HEK293 (cell line): Measurements from ENCODE around the gene PABPN1.
A peak's percentile ranks its signal among the peaks of the same experiment; 100 is the strongest.

Source experiments
- CTCF ChIA-PET: fragments of 350-600 bp; formaldehyde crosslinking; extraction: SDS; loops from one replicate; lab custom pipeline; 2021; ENCODE audit warnings: antibody characterized with exemption; lab: Yijun Ruan, JAX
- POLR2A ChIA-PET: fragments of 300-600 bp; formaldehyde crosslinking; extraction: SDS; loops from one replicate; lab custom pipeline; 2020; ENCODE audit warnings: antibody characterized with exemption, inconsistent platforms; lab: Yijun Ruan, JAX
- H3K27ac ChIP-seq: fragments of 200-500 bp; sonication (Bioruptor generic); 2 replicates; pipeline ENCODE4 v1.5.1; 2014; ENCODE audit warnings: low read depth, low read length, control low read depth, inconsistent platforms; ENCODE audit errors: extremely low read depth
- H3K36me3 ChIP-seq, 2 experiments: fragments of 200-500 bp in 1 of 2; sonication (Bioruptor generic) in 1 of 2; 1 replicate in 1 of 2; 2 replicates in 1 of 2; pipeline ENCODE4 v1.5.1; 2014 to 2017; ENCODE audit warnings: inconsistent platforms in 2 of 2, low read length in 2 of 2; ENCODE audit not compliant: control insufficient read depth in 2 of 2, insufficient read depth in 1 of 2
- H3K4me1 ChIP-seq: fragments of 200-500 bp; sonication (Bioruptor generic); 2 replicates; pipeline ENCODE4 v1.5.1; 2014; ENCODE audit warnings: mild to moderate bottlenecking, low read length, inconsistent platforms; ENCODE audit not compliant: control insufficient read depth, insufficient read depth
- H3K4me3 ChIP-seq: 2 replicates; pipeline ENCODE4 v1.5.1; 2011; ENCODE audit warnings: low read depth, mild to moderate bottlenecking, control low read depth, low read length, moderate library complexity
- H3K9me3 ChIP-seq: fragments of 200-500 bp; sonication (Bioruptor generic); 2 replicates; pipeline ENCODE4 v1.5.1; 2014; ENCODE audit warnings: low read depth, low read length, inconsistent platforms; ENCODE audit not compliant: control insufficient read depth, insufficient read depth
- BCL11A ChIP-seq: fragments of 450-650 bp; formaldehyde crosslinking; IDR thresholded peaks from 2 replicates; pipeline ENCODE4 v1.5.1; 2016; ENCODE audit warnings: low read depth, missing biosample characterization, missing genetic modification characterization
- BCL11B ChIP-seq: fragments of 450-650 bp; formaldehyde crosslinking; IDR thresholded peaks from 2 replicates; pipeline ENCODE4 v1.5.1; 2016; ENCODE audit warnings: low read depth, missing biosample characterization, missing genetic modification characterization
- GLI4 ChIP-seq: fragments of 450-650 bp; formaldehyde crosslinking; IDR thresholded peaks from 2 replicates; pipeline ENCODE4 v1.5.1; 2016; ENCODE audit warnings: missing biosample characterization, missing genetic modification characterization
- KLF8 ChIP-seq: fragments of 450-650 bp; formaldehyde crosslinking; IDR thresholded peaks from 2 replicates; pipeline ENCODE4 v1.5.1; 2016; ENCODE audit warnings: missing biosample characterization, missing genetic modification characterization
- OVOL3 ChIP-seq: fragments of 450-650 bp; formaldehyde crosslinking; IDR thresholded peaks from 2 replicates; pipeline ENCODE4 v1.5.1; 2016; ENCODE audit warnings: missing biosample characterization, missing genetic modification characterization
- SP2 ChIP-seq: fragments of 450-650 bp; formaldehyde crosslinking; IDR thresholded peaks from 2 replicates; pipeline ENCODE4 v1.5.1; 2016; ENCODE audit warnings: missing biosample characterization, missing genetic modification characterization
- ZBTB17 ChIP-seq: fragments of 450-650 bp; formaldehyde crosslinking; IDR thresholded peaks from 2 replicates; pipeline ENCODE4 v1.5.1; 2016; ENCODE audit warnings: missing biosample characterization, missing genetic modification characterization
- ZBTB20 ChIP-seq: fragments of 450-650 bp; formaldehyde crosslinking; IDR thresholded peaks from 2 replicates; pipeline ENCODE4 v1.5.1; 2016; ENCODE audit warnings: missing biosample characterization, missing genetic modification characterization
- ZBTB21 ChIP-seq: fragments of 450-650 bp; formaldehyde crosslinking; IDR thresholded peaks from 2 replicates; pipeline ENCODE4 v1.5.1; 2017; ENCODE audit warnings: missing biosample characterization, missing genetic modification characterization
- ZNF24 ChIP-seq: fragments of 450-650 bp; formaldehyde crosslinking; IDR thresholded peaks from 2 replicates; pipeline ENCODE4 v1.5.1; 2016; ENCODE audit warnings: missing biosample characterization, missing genetic modification characterization
- ZNF433 ChIP-seq: fragments of 450-650 bp; formaldehyde crosslinking; IDR thresholded peaks from 2 replicates; pipeline ENCODE4 v1.5.1; 2016; ENCODE audit warnings: missing biosample characterization, missing genetic modification characterization, low read depth
- ZNF449 ChIP-seq: fragments of 450-650 bp; formaldehyde crosslinking; IDR thresholded peaks from 2 replicates; pipeline ENCODE4 v1.5.1; 2017; ENCODE audit warnings: missing biosample characterization, mild to moderate bottlenecking, missing genetic modification characterization, moderate library complexity
- ZNF521 ChIP-seq: fragments of 450-650 bp; formaldehyde crosslinking; IDR thresholded peaks from 2 replicates; pipeline ENCODE4 v1.5.1; 2017; ENCODE audit warnings: missing biosample characterization, mild to moderate bottlenecking, missing genetic modification characterization
- ZNF548 ChIP-seq: fragments of 450-650 bp; formaldehyde crosslinking; IDR thresholded peaks from 2 replicates; pipeline ENCODE4 v1.5.1; 2016; ENCODE audit warnings: missing biosample characterization, missing genetic modification characterization
- ZNF610 ChIP-seq: fragments of 450-650 bp; formaldehyde crosslinking; IDR thresholded peaks from 2 replicates; pipeline ENCODE4 v1.5.1; 2016; ENCODE audit warnings: missing biosample characterization, missing genetic modification characterization, borderline replicate concordance
- TF ChIP-seq, protein P1 (sequence below): fragments of 450-650 bp; formaldehyde crosslinking; conservative IDR thresholded peaks from 2 replicates; pipeline ENCODE4 v1.5.1; 2016; ENCODE audit warnings: low read depth, missing biosample characterization, missing genetic modification characterization
- TF ChIP-seq, protein P2 (sequence below): fragments of 450-650 bp; formaldehyde crosslinking; IDR thresholded peaks from 2 replicates; pipeline ENCODE4 v1.5.1; 2016; ENCODE audit warnings: missing biosample characterization, missing genetic modification characterization
- TF ChIP-seq, protein P3 (sequence below): fragments of 450-650 bp; formaldehyde crosslinking; IDR thresholded peaks from 2 replicates; pipeline ENCODE4 v1.5.1; 2016; ENCODE audit warnings: missing biosample characterization, missing genetic modification characterization

Gene PABPN1

DNA sequence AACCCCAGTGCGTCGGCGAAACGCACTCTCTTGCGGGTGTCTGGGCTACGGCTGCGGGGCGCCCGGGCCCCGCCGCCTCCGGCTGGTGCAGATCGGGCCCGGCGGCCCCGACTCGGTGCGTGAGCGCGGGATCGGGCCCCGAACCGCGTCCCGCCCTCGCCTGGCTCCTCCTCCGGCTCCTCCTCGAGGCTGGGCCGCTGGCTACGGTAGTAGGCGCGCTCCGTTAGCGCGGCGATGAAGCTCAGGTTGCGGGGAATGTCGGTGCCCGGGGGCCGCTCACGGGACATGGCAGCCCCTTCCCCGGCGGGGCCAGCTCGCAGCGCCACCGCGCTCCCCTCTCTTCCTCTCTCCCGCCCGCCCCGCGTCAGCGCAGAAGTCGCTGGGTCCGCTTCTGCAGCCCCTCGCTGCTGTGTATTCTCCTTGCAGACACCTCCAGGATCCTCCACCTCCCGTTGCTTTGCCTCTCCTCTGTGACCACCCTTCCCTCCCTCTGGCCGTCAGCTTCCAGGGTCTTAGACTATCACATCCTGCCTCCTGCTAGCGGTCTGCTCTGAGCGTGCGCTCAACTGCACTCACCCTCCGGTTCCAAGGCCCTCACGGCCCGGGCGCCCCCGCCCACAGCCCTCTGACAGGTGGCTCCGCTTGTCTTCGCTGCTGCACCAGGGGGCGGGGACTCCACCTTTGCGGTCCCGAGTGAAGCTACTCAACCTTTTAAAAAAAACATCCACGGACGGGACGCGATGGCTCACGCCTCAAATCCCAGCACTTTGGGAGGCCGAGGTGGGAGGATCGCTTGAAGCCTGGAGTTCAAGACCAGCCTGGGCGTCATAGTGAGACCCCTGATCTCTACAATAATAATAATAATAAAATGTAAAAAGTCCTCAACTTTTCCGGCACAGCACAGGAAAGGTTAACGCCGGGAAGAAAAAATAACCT, 18.7 kb upstream of the PABPN1 start, which contains the start of gene PPP1R3E (continued):
- TF ChIP-seq ZNF610 (peak; percentile 15; the same call in 1 of the 2 replicates), ZNF449 (tag by site-specific recombination) (0 out of 2 replicates have a peak, but pooled peaks have one; percentile 8)

DNA sequence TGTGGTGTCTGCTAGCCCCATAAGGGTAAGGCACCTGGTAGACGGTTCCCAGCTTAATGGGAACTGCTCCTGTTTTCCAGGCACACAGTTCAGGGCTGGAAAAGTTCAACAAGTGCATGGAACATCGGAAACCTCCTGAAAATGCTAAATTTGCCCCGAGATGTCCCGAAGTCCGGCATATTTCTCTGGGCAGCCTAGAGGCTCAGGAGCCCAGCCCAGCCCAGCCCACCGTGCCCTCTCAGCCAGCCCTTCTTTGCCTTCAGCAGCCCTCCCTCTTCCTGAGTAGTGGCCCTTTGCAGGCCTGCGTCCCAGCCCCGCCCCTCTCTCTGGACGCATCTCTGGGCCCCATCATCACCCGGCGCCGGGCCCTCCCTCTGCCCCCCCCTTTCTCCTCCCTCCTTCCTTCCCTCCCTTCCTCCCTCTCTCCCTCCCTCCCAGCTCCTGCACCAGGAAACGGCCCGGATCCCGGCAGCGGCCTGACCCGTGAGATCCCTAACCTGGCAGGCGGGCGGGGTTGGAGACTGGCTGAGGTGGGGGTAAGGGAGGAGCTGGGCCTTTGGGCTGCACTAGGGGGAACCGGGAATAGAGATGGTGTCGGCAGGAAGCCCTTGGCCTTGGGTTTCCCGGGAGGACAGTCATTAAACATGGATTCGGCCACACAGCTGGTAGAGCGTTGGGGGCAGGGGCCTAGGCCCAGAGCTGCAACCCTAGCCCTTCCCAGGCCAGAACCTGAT, 14.7 kb upstream of the PABPN1 start, which contains the start of gene BCL2L2:
BCL2L2 (plus strand) TSS at position 422 of the 734 bp plus-strand sequence. CDS start 935 bp downstream, outside the sequence.
- Histone ChIP-seq H3K27ac (peak within 1 kb of the TSS; percentile 85), H3K4me3 (peak within 1 kb of the TSS; percentile 56), H3K9me3 (no peaks in the 10 kb centered on the region), H3K4me1 (peaks cover 6% of the 10 kb centered on the region; the same call in 1 of the 2 replicates), H3K36me3 (peaks cover 8 to 37% of the 10 kb centered on the region in 2 experiments)
- CTCF ChIA-PET = interaction anchor here (0.6 to 1.3 kb wide), 7 partner anchors 14 to 751 kb away, joined by 3 to 12 read pairs (median 3); partner anchors contain the start of gene DHRS4
- POLR2A ChIA-PET = interaction anchor here (0.5 to 8.1 kb wide), 14 partner anchors 9 to 532 kb away, joined by 3 to 170 read pairs (median 4); partner anchors contain the start of genes ACIN1, C14orf119, HOMEZ and PABPN1
- TF ChIP-seq GLI4 (tag by site-specific recombination) (0 out of 2 replicates have a peak, but pooled peaks have one; percentile 14), ZNF548 (no peak), ZNF521 (tag by site-specific recombination) (no peak), SP2 (tag by site-specific recombination) (peak; percentile 97), OVOL3 (peak; percentile 13; the same call in 1 of the 2 replicates), ZNF433 (tag by site-specific recombination) (no peak), ZNF24 (tag by site-specific recombination) (0 out of 2 replicates have a peak, but pooled peaks have one; percentile 34), ZNF449 (tag by site-specific recombination) (0 out of 2 replicates have a peak, but pooled peaks have one; percentile 19), KLF8 (tag by site-specific recombination) (peak; percentile 99), ZBTB20 (tag by site-specific recombination) (peak; percentile 84; the same call in 1 of the 2 replicates), BCL11A (tag by site-specific recombination) (0 out of 2 replicates have a peak, but pooled peaks have one; percentile 41), BCL11B (tag by site-specific recombination) (no peak), ZBTB21 (tag by site-specific recombination) (peak; percentile 29; the same call in 1 of the 2 replicates), ZBTB17 (peak; percentile 91)
- TF ChIP-seq, protein P1, sequence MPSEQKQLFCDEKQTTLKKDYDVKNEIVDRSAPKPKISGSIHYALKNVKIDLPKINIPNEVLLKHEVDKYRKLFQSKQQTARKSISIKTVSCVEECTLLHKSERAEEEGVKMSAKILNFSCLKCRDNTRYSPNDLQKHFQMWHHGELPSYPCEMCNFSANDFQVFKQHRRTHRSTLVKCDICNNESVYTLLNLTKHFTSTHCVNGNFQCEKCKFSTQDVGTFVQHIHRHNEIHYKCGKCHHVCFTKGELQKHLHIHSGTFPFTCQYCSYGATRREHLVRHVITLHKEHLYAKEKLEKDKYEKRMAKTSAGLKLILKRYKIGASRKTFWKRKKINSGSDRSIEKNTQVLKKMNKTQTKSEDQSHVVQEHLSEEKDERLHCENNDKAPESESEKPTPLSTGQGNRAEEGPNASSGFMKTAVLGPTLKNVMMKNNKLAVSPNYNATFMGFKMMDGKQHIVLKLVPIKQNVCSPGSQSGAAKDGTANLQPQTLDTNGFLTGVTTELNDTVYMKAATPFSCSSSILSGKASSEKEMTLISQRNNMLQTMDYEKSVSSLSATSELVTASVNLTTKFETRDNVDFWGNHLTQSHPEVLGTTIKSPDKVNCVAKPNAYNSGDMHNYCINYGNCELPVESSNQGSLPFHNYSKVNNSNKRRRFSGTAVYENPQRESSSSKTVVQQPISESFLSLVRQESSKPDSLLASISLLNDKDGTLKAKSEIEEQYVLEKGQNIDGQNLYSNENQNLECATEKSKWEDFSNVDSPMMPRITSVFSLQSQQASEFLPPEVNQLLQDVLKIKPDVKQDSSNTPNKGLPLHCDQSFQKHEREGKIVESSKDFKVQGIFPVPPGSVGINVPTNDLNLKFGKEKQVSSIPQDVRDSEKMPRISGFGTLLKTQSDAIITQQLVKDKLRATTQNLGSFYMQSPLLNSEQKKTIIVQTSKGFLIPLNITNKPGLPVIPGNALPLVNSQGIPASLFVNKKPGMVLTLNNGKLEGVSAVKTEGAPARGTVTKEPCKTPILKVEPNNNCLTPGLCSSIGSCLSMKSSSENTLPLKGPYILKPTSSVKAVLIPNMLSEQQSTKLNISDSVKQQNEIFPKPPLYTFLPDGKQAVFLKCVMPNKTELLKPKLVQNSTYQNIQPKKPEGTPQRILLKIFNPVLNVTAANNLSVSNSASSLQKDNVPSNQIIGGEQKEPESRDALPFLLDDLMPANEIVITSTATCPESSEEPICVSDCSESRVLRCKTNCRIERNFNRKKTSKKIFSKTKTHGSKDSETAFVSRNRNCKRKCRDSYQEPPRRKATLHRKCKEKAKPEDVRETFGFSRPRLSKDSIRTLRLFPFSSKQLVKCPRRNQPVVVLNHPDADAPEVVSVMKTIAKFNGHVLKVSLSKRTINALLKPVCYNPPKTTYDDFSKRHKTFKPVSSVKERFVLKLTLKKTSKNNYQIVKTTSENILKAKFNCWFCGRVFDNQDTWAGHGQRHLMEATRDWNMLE = peak; percentile 32; the same call in 1 of the 2 replicates
- TF ChIP-seq, protein P2, sequence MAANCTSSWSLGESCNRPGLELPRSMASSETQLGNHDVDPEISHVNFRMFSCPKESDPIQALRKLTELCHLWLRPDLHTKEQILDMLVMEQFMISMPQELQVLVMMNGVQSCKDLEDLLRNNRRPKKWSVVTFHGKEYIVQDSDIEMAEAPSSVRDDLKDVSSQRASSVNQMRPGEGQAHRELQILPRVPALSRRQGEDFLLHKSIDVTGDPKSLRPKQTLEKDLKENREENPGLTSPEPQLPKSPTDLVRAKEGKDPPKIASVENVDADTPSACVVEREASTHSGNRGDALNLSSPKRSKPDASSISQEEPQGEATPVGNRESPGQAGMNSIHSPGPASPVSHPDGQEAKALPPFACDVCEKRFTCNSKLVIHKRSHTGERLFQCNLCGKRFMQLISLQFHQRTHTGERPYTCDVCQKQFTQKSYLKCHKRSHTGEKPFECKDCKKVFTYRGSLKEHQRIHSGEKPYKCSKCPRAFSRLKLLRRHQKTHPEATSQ = no peak
- TF ChIP-seq, protein P3, sequence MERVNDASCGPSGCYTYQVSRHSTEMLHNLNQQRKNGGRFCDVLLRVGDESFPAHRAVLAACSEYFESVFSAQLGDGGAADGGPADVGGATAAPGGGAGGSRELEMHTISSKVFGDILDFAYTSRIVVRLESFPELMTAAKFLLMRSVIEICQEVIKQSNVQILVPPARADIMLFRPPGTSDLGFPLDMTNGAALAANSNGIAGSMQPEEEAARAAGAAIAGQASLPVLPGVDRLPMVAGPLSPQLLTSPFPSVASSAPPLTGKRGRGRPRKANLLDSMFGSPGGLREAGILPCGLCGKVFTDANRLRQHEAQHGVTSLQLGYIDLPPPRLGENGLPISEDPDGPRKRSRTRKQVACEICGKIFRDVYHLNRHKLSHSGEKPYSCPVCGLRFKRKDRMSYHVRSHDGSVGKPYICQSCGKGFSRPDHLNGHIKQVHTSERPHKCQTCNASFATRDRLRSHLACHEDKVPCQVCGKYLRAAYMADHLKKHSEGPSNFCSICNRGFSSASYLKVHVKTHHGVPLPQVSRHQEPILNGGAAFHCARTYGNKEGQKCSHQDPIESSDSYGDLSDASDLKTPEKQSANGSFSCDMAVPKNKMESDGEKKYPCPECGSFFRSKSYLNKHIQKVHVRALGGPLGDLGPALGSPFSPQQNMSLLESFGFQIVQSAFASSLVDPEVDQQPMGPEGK = peak; percentile 100
